Neural cell (in vitro differentiated cells): Measurements from ENCODE around the gene KIF6.

ENCODE experiments used
- EZH2 ChIP-seq: fragments of 200-600, 300-800 bp; shearing (Covaris generic), sonication (generic); IDR thresholded peaks from 2 replicates; pipeline ENCODE4 v1.6.1; 2014; ENCODE audit warnings: antibody characterized with exemption, low read length, borderline replicate concordance, mild to moderate bottlenecking; ENCODE audit not compliant: insufficient read depth, poor library complexity, severe bottlenecking
- MXI1 ChIP-seq: fragments of 450-650 bp; conservative IDR thresholded peaks from 2 replicates; pipeline ENCODE4 v1.6.1; 2014; ENCODE audit warnings: antibody characterized with exemption, mild to moderate bottlenecking; ENCODE audit not compliant: poor library complexity, severe bottlenecking
- POLR2AphosphoS5 ChIP-seq: IDR thresholded peaks from 2 replicates; pipeline ENCODE4 v1.6.1; 2012
- RAD21 ChIP-seq: fragments of 450-650 bp; conservative IDR thresholded peaks from 2 replicates; pipeline ENCODE4 v1.6.1; 2014; ENCODE audit warnings: antibody characterized with exemption, mild to moderate bottlenecking, moderate library complexity
- TF ChIP-seq, protein P1 (sequence below): fragments of 450-650 bp; IDR thresholded peaks from 2 replicates; pipeline ENCODE4 v1.5.1; 2014; ENCODE audit warnings: antibody characterized with exemption, mild to moderate bottlenecking, moderate library complexity; ENCODE audit not compliant: poor library complexity, severe bottlenecking
- TF ChIP-seq, protein P2 (sequence below): IDR thresholded peaks from 2 replicates; pipeline ENCODE4 v1.6.1; 2012; ENCODE audit warnings: borderline replicate concordance

DNA sequence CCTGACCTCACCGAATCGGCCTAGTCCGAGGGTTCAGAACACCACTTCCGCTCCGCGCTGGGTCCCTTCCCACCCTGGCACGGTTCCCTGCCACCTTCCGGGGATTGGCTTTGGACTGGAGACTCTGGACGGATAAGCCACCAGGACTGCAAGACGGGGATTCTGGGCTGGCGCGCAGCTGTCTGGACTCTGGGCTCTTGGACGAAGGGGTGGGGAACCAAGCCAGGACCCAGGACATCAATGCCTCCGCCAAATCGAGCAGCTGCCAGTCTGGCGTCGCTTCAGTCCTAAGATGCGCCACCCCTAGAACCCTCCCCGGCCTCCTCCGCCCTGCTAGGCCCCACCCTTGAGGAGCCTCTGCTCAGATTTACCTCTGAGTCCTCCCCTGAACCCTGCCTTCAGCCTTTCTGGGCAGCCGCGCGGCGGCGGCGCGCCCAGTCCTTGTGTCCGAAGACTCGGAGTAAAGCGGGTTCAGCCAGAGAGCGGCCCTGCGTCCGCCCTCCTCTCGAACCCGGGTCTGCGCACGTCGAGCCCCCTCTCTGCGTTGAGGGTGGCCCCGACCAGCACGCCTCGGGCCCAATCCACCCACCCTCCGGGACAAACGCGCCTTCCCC lies 412.2 kb downstream of the KIF6 start:
- TF ChIP-seq, protein P1, sequence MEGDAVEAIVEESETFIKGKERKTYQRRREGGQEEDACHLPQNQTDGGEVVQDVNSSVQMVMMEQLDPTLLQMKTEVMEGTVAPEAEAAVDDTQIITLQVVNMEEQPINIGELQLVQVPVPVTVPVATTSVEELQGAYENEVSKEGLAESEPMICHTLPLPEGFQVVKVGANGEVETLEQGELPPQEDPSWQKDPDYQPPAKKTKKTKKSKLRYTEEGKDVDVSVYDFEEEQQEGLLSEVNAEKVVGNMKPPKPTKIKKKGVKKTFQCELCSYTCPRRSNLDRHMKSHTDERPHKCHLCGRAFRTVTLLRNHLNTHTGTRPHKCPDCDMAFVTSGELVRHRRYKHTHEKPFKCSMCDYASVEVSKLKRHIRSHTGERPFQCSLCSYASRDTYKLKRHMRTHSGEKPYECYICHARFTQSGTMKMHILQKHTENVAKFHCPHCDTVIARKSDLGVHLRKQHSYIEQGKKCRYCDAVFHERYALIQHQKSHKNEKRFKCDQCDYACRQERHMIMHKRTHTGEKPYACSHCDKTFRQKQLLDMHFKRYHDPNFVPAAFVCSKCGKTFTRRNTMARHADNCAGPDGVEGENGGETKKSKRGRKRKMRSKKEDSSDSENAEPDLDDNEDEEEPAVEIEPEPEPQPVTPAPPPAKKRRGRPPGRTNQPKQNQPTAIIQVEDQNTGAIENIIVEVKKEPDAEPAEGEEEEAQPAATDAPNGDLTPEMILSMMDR: no peak
- TF ChIP-seq POLR2AphosphoS5 (no peak), MXI1 (no peak), EZH2 (no peak), RAD21 (no peak)
- TF ChIP-seq, protein P2, sequence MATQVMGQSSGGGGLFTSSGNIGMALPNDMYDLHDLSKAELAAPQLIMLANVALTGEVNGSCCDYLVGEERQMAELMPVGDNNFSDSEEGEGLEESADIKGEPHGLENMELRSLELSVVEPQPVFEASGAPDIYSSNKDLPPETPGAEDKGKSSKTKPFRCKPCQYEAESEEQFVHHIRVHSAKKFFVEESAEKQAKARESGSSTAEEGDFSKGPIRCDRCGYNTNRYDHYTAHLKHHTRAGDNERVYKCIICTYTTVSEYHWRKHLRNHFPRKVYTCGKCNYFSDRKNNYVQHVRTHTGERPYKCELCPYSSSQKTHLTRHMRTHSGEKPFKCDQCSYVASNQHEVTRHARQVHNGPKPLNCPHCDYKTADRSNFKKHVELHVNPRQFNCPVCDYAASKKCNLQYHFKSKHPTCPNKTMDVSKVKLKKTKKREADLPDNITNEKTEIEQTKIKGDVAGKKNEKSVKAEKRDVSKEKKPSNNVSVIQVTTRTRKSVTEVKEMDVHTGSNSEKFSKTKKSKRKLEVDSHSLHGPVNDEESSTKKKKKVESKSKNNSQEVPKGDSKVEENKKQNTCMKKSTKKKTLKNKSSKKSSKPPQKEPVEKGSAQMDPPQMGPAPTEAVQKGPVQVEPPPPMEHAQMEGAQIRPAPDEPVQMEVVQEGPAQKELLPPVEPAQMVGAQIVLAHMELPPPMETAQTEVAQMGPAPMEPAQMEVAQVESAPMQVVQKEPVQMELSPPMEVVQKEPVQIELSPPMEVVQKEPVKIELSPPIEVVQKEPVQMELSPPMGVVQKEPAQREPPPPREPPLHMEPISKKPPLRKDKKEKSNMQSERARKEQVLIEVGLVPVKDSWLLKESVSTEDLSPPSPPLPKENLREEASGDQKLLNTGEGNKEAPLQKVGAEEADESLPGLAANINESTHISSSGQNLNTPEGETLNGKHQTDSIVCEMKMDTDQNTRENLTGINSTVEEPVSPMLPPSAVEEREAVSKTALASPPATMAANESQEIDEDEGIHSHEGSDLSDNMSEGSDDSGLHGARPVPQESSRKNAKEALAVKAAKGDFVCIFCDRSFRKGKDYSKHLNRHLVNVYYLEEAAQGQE: no peak
